Measurements from ENCODE around the gene EIF2AK2.

EIF2AK2 gene

DNA sequence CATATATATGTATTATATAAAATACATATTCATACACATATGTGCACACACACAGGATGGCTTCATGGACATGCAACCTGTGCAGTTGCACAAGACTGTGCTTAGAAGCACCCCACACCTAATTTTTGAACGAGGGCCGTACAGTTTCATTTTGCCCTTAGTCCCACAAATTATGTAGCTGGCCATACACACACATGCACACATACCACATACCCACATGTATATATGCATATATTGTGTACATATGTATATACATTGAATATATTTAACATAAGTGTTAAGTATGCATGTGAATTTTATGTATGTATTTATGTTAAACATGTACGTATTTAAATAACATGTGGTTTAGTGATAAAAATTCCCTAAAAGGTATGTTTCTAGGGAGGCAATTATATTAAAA, 54.2 kb downstream of the EIF2AK2 start:
- no peak for DNase-seq (ENCODE audit: low read depth, low spot score)

DNA sequence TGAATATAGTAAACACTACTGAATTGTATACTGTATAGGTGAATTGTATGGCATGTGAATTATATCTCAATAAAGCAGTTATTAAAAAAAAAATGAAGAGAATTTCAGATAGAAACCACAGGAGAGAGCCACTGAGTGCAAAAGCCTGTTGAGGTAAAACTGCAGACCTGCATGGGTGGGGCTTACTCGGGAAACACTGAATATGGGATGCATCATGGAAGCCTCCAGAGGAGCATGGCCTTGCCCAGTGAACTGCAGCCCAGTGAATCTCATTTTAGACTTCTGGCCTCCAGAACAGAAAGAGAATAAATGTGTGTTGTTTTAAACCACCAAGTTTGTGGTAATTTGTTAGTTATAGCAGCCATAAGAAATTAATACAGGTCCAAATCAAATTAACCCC, 56.7 kb downstream of the EIF2AK2 start:
- no peak for DNase-seq (ENCODE audit: low read depth, low spot score)

DNA sequence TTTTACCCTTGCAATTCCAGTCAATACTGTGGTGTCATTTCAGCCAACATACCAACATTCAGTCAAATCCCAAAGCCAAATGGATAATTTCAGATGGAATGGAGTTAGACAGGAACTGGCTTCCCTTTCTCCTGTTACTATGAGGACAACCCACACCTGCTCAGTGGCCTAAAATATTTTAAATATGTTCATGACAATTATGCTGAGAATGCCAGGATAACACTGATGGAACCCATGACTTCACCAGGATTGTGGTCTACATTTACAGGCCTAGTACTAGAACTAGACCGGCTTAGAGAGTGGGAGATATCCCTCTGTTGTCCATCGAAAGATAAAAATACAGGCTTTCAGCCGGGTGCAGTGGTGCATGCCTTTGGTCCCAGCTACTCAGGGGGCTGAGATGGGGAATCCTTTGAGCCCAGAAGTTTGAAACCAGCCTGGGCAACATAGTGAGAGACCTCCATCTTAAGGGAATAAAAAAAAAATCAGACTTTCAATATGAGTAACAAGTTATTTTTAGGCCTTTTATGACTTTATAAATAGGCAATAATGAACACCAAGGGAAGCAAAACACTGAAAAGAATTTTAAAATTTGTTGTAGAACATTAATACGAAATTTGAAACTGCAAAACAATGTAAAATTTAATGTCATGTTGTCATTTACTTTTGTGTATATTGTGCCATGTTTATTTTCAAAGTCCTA, 58.2 kb downstream of the EIF2AK2 start:
- DNase-seq (ENCODE audit: low read depth, low spot score), result no peak

DNA sequence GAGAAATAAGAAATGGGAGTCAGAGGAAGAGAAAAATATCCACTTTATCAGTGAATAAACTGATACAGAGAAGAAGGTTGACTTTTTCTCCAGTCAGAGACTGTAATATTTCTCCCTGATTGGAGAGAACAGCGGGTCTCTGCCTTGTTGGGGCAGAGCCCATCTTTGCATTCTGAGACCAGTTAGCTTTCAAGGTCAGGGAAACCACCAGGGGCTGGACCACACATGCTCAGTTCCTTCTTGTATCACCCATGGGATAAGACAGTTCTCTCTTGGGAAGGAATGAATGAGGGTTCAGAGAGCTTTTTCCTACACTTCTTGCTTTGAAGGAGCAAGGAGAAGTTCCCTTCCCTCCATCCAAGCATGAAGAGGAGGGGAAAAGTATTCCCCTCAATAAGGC, 60.2 kb downstream of the EIF2AK2 start:
- no peak for DNase-seq (ENCODE audit: low read depth, low spot score)

DNA sequence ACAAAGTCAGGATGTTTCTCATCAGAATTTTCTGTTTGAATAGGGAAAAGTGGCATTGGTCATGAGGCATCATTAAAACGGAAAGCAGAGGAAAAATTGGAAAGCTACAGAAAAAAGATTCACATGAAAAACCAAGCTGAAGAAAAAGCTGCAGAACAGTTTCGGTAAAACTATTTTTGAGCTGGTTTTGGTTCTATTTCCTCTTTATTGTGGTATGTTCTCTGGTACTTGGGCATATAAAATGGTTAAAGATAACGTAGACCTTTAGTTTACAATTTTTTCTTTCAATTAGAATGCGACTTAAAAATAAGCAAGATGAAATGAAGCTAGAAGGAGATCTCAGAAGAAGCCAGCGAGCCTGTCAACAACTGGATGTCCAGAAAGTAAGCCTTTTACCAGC, 64.9 kb downstream of the EIF2AK2 start:
- no peak for DNase-seq (ENCODE audit: low read depth, low spot score)

DNA sequence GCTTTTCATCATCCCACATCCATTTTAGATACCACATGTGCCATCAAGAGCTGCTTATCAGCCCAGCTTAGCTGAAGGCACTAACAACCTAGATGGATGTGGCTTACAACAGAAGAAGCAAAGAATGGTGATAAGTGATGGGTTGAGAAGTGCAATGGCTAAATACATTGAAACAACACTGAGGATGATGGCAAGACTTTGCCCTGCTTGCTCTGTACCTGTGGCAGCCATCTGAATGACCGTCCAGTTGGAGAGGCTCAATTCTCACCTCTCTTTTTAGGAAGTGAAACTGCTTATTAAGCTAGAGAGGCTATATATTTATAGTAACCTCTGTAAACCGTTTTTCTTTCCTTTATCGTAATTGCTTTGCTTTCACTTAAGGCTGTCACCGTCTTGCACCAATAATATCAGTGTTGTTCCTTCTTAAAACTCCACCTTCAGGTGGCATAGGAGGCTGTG, 66.7 kb downstream of the EIF2AK2 start:
- no peak for DNase-seq (ENCODE audit: low read depth, low spot score)

DNA sequence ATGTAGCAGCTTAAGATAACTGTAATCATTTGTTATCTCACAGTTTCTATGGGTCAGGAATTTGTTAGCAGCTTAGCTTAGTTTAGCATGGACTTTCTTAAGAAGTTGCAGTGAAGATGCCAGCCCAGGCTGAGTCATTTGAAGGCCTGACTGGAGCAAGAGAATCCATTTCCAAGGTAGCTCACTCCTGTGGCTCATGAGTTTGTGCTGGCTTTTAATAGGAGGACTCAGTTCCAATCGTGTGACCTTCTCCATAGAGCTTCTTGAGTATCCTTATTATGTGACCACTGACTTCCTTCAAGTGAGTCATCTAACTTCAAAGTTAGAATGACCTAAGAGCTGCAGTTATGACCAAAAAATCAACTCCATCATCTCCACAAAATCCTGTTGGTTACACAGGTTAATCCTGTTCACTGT, 71.0 kb downstream of the EIF2AK2 start:
- DNase-seq (ENCODE audit: low read depth, low spot score), result no peak

DNA sequence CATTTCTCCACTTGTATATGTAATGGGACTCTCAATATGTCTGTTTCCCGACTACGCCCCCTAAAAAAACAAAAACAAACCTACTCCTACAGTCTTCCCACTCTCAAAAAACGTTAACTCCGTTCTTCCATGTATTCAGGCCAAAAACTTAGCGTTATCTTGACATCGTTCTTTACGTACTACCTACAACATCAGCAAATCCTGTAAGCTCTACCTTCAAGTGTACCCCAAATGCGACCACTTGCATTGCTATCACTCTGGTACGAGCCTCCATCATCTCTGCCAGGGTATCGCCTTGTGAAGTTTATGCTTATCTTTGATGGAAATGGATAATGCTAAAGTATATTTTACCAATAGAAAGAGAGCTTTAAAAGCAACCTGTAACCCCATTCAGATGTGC, 72.0 kb downstream of the EIF2AK2 start:
- DNase-seq (ENCODE audit: low read depth, low spot score), result no peak

DNA sequence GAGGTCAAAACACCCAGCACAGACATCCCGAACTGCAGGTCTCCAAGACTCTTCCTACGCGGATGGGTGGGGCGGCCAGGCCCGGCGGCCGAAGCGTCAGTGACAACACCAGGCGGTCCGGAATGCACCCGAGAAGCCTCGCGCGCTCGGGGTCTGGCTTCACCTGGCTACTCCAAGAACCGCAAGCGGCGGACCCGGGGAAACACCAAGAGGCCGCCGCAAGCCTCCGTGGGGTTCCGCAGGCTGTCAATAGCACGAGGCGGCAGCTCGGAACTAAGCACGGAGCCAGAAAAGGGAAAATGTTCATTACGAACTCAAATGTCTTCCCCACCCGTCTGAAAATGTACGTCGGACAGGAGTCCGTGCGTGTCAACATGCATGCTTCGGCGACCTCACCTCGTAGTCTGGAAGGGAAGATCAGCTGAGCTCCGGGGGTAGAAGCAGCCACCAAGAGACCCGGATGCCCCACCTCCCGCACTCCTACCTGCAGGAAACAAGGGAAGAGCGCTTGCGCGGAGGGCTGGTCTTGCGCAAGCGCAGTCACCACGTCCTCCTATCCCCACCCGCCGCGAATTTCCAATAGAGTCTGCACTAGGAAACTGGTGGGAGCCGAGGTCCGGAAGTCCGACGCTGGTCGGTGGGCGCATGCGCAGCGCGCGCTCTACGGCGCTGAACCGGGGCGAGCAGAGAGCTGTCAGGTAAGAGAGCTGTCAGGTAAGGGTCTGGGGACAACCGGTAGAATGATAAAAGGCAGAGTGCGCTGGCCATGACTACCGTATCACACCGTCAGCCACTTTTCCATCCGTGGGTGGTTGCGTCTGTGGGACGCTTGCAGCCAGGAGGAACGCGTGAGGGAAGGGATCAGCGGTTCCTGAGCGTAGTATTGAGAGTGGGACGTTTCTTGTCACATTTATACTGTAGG, 72.6 kb downstream of the EIF2AK2 start, which contains the start of the genes GPATCH11 and HEATR5B:
Gene GPATCH11, plus strand, starts transcription at position 646 of the 922 bp plus-strand sequence. CDS start 3,864 bp downstream, outside the sequence.
Gene HEATR5B, minus strand, starts transcription at position 500 of the 922 bp plus-strand sequence. CDS start 958 bp downstream, outside the sequence.
- DNase-seq (ENCODE audit: low read depth, low spot score), result peak; percentile 82

DNA sequence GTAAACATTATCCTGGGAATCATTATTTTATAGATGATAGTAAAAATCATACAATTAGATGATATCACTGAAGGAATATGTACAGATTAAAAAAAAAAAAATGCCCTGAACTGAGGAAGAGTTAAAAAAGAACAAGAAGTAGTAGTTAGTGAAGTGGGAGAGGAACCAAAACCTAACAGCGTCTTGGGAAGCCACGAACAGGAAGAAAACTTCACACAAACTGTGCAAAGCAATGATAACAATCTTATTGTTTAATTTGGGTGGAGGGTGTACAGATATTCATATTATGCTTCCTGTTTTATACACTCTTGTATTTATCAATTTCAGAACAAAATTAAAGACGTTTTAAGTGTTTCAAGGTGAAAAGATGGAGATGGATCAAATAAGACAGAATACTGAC, 76.1 kb downstream of the EIF2AK2 start:
- no peak for DNase-seq (ENCODE audit: low read depth, low spot score)

DNA sequence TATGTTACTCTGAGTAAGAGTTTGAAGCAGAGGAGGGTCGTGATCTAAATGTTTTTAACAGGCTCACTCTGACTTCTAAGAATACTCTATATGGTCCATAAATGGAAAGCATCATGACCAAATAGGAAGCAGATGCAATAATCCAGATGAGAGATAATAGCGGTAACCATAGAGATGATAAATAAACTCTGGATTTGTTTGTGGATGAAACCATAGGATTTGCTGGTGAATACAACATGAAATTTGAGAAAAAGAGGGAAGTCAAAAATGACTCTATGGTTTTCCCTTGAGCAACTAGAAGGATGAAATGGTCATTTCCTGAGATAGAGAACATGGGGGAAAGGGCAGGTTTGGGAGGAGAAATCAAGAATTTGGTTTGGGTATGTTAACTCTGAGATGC, 76.5 kb downstream of the EIF2AK2 start:
- no peak for DNase-seq (ENCODE audit: low read depth, low spot score)

DNA sequence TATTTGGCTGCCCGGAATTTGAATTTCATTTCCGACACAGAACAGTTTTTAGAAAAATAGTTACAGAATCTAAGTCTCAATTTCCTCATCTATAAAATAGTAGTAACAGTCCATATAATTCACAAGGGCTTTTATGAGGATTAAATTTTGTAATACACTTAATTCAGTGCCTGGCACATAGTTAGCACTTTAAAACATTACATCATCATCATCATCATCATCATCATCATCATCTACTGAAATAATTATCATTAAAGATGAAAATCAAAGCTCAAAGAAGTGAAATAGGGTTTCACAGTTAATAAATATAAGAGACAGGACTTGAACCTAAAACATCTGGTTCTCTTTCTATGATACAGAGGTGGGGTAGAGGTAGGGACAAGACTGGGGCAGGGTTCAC, 85.8 kb downstream of the EIF2AK2 start:
- DNase-seq (ENCODE audit: low read depth, low spot score), result no peak

DNA sequence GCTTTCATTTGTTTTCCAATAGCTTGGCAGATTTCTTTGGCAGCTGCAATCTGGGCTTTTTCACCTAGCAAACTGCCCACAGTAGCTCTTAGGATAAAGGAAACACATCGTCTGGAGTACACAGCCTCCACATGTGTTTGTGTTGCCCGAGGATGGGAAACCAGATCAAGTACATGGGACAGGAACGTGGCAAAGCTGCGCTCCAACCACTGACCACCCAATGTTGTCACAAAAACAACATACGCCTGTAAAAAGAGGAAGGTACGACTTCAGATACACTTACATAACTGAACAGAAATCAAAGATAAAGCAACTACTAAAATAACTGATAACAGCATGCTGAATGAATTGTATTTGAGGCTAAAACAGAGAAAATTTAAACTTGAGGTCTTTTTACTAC, 88.1 kb downstream of the EIF2AK2 start:
- no peak for DNase-seq (ENCODE audit: low read depth, low spot score)

DNA sequence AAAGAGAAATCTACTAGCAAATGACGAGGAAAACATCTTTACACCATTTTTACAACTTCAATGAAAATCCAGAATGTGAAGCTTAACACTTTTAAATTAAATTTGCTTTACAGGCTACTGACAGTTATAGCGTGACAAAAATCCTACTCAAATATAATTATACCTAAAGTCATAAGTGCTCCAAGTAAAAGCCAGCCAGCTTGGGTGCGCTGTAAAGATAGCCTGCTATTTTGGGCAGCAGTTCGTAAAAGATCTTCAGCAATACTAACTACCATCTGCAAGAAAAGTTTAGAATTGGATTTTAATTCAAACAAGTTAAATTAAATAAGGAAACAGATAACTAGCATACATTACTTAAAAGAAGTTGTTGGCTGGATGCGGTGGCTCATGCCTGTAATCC, 95.0 kb downstream of the EIF2AK2 start:
- no peak for DNase-seq (ENCODE audit: low read depth, low spot score)

DNA sequence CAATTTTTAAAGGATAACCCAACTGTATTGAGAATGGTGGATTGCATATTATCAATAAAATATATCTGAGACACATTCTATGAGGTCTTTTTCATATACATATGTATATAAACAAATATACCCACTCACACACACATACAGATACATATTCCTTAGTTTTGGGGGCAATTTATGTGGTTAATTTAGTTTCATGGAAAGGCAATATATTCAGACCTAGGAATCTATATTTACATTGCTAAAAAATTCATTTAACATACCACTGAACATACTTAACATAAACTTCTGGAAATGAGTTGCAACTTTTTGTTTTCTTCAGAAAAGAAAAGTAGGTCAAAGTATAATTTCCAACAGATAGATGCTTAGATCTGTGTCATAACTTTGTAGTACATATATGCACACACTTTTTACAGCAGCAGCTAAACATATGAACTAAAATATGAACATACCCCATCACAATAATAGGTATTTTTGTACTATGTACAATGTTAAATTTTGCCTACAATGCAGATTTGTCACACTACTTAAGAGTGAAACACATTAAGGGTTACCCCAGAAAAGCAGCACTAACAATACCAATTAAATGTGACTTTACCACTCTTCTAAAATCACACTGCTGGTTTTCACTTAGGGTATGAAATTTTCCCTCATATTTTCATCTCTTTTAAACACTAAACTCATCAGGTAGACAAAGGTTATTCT, 95.6 kb downstream of the EIF2AK2 start:
- DNase-seq (ENCODE audit: low read depth, low spot score), result no peak

DNA sequence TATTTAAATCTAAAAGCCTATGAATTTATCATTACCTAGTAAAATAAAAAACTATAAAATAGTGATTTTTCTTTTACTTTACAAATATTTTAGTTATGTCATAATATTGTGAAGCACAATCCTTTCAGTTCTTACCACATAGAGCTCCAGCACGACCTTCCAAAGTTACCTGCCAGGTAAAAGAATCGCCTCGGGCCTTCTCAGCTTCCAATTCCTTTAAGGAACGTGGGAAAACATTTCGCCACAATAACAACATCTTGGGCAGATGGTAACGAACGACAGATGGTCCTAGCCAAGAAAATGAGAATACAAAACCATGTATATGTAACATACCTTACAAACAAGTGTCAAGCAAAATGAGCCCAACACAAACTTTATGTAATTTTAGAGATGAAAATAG, 96.3 kb downstream of the EIF2AK2 start:
- no peak for DNase-seq (ENCODE audit: low read depth, low spot score)

DNA sequence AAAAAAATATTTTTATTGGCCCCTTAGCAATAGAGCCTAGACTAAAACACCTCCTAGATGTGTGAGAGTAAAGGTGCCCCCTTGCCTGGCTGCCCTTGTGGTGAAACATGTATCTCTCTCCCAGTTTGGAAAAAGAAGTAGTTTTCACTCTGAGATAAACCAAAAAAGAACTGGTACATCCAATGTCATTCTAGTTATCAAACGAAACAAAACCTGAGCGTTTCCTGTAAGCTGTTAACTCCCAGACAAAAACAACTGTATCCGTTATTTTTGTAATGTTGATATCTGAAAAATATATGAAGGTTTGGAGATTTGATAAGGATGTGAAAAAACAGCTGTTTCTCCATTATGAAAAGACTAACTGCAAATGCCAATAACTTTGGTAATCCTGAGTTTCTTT, 96.9 kb downstream of the EIF2AK2 start:
- no peak for DNase-seq (ENCODE audit: low read depth, low spot score)

DNA sequence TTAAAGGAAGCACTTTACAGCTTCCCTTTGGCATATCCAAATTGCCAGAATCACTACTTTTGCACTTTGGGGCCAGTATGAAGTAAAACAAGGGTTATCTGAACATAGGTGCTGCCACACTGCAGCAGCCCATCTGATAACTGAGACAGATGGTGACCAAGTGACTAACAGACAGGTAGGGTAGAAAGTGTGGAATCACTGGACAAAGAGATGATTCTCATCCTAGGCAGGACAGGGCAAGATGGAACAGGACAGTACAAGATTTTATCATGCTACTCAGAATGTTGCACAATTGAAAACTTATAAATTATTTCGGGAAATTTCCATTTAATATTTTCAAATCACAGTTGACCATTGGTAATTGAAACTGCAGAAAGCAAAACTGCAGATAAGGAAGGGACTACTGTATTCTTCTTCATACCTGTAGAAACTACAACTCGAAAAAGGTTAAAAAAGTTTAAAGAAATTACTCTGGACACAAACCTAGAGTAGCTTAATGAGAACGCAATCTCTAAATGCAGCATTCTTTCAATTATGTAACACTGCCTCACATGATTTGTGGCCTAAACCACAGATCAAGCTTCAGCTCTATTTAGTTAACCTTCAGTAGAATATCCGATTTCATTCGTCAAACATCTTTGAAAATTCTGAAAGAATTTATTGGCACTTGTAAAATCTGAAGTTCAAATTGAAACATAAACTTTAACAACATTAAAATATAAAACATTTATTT, 104.0 kb downstream of the EIF2AK2 start:
- DNase-seq (ENCODE audit: low read depth, low spot score), result no peak
